Stimulated activated CD8-positive, alpha-beta memory T cell treated with anti-CD3 and anti-CD28 coated beads, Interleukin-7, amount 100 ng/mL, for 24 hours (primary cell): ENCODE results near the gene ADAM12.
"Not testable (repeated sequence)": the region's sequence is repeated elsewhere in the genome, so short reads cannot be mapped to it uniquely, and the experiment has no call there.

ENCODE experiments used
- DNase-seq: peaks from one replicate; pipeline ENCODE4 v3.0.0-alpha.2; 2020; ENCODE audit warnings: low read depth

ADAM12 gene

DNA sequence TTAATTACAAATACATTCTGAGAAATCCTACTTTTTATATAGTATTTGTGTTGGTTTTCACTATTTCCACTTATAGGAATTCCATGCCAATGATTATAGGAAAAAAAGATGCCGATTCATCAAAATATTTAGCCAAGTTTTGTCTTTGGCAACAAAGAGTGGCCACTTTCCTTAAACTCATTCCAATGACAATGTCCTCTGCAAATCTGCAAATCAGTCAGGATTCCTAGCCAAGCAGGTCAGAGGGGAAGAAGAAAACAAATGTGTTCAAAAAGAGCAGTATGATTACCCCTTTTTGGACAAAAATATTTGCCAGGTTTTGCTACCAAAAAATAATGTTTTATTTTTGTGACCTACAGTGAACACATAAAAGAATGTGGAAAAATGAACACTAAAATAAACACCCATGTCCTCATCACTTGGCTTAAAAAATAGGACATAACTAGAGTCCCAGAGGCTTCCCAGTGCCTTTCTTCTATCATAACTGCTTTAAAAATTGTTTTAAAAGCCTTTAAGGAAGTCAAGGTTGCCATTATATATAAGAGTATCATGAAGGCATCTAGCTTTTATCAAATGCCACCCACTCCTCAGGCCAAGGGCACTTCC, 125.9 kb downstream of the ADAM12 start:
- no peak for DNase-seq

DNA sequence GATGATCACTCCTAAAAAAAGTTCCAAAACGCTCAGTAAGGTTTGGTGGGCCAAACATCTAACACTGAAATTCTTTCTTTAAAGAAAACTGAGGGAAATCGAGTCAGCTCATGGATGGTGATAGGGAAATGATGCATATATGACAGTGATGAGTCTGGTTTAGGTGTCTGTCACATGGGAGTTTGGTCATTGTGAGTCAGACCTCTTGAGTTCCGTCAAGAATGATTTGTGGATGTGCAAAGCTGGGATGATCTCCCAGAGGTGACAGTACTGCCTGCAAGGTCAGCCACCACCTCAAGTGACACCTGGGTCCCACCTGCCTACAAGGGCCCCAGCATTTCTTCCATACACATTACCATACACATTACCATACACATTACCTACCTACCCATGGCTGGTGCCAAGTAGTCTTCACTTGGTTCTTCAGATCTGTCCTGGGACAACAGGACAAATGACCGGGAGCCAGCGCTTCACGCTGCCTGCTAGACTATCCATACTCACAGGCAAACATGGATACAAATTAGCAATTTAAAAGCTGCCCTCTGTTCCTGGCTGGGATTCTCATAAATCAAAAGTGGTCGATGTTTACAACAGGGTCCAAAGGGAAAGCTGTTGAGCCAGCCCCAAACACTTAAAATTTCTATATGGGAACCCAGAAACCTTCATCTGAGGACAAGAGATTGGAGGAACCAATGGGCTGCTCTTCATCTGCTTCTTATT, 128.4 kb downstream of the ADAM12 start:
- DNase-seq, result no peak

GRCh38 chr10:126256864-126257263, 131.4 kb downstream of the ADAM12 start:
- DNase-seq, result no peak

- DNase-seq, result no peak
These were observed 133.0 kb downstream of the ADAM12 start for GRCh38 chr10:126255313-126255712.

DNA sequence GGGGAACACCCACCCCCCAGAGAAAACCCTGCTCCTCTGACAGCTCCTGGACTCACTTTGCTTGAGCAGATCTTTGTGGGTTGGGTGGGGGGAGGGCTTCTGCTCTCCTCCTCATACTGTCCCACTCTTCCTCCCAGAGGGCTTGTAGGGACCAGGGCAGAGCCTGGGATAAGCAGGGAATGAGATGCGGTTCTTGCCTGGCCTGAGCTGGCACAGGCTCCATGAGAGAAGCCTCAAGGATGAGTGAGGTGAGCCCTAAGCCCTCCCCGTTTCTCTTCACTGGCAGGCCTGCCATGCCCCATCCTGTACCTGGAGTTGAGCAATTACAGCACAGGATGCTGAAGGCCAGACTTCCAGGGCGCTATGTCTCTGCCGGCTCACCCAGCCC, 134.7 kb downstream of the ADAM12 start:
- no peak for DNase-seq

- no peak for DNase-seq
These were observed 135.2 kb downstream of the ADAM12 start for GRCh38 chr10:126252884-126253610.

DNA sequence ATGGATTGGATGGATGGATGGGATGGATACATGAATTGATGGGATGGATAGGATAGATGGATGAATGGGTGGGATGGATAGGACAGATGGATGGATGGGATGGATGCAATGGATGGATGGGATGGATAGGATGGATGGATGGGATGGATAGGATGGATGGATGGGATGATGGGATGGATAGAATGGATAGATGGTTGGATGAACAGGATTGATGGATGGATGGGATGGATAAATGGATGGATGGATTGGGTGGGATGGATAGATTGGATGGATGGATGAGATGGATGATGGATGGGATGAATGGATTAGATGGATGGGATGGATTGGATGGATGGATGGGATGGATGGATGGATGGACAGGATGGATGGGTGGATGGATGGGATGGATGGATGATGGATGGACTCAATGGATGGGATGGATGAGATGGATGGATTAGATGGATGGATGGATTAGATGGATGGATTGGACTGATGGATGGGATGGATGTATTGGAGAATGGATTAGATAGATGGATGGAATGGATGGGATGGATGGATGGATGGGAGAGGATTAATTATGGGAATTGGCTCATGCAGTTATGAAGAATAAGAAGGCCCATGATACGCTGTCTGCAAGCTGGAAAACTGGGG, 136.4 kb downstream of the ADAM12 start:
- DNase-seq, result no peak

DNA sequence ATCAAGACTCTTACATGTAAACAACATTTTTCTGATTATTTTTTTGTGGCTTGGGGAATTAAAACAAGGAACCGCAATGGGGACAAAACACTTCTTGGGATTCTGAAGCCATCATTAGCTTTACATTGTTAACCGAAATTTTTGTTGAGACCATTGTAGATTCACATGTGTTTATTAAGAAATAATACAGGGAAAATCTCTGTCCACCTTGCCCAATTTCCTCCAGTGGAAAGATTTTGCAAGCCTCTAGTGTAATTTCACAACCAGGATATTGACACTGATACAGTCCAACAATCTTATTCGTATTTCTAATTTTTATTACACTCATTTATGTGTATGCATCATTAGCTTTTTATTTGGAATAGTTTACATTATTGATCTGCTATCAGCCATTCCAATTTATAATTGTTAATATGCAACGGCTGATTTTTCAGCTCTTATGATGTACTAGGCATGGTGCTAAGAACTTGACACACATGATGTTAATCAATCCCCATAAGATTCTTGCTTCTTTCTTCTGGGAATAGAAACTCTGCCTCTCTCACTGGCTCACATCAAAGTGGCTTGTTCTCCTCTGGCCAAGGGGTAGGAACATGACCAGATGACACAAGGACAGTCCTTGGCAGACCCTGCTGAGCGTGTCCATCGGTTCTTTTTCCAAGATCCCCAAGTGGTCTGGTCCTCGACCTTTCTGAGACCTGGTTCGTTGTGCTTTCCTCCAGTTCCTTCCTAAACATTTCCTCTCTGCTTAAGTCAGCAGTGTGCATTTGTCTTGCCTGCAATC, 137.6 kb downstream of the ADAM12 start:
- DNase-seq, result no peak

DNA sequence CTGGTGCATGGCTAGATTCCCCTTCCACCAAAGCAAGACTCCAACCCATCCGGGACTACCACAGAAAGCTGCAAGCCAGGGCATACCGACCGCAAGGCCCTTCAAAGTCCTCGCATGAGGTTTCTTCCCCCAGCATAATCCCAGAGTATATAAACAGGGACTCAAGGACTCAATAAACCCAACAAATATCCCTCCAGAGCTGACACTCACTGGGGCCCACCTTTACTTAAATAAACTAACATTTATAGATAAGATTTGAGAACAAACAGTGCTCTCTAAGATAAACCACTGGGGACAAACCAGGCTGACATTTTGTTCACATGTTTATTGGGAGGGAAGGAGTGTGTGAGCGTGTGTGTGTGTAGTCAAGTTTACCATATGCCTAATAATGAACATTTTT, 138.2 kb downstream of the ADAM12 start:
- no peak for DNase-seq

DNA sequence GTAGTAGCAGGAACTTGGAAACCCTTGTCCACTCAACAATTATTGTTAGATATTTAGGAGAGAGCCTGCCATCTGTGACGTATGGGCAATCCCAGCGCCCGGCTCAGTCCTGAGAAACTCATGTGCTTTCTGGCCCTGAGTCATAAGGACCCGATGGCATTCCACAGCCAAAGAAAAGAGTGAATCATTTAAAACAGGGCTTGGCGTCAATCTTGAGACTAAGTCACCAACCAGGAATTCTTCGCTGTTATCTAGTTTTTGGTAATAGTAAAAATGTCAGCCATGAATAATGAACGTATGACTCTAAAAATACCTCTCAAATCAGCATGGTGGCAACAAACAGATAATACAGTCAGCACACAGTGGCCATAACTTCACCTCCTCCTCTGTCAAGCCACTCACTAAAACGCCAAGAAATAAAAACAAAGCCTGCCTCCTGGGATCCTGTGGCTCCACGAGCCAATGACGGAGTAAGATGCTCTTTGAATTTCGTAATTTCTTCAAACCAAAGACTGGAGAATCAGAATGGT, 140.8 kb downstream of the ADAM12 start:
- no peak for DNase-seq

GRCh38 chr10:126246396-126246795, 141.9 kb downstream of the ADAM12 start:
- DNase-seq, result not testable (repeated sequence)

GRCh38 chr10:126245501-126245900, 142.8 kb downstream of the ADAM12 start:
- DNase-seq, result no peak

DNA sequence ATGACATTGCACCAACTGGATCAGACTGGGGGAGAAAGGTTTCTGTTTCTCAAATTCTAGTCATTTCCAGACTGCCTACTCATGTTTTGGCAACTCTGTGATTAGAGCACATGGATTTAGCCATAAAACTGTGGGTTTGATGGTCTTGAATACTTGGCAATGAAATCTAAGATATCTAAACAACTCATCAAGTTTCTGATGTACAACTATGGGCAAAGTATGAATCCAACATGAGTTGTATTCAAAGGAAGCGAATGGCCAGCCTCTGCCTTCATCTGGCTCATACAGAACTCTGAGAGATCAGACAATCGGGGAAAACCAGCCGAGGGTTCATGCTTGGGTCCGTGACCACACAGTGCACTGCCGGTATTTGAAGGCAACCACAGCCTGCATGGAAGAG, 144.3 kb downstream of the ADAM12 start:
- no peak for DNase-seq

GRCh38 chr10:126243306-126243705, 145.0 kb downstream of the ADAM12 start:
- DNase-seq, result no peak

- no peak for DNase-seq
These were observed 145.6 kb downstream of the ADAM12 start for GRCh38 chr10:126242397-126243260.

GRCh38 chr10:126240483-126240882, 147.8 kb downstream of the ADAM12 start:
- DNase-seq, result no peak

- DNase-seq, result no peak
These were observed 148.4 kb downstream of the ADAM12 start for GRCh38 chr10:126239844-126240243.

DNA sequence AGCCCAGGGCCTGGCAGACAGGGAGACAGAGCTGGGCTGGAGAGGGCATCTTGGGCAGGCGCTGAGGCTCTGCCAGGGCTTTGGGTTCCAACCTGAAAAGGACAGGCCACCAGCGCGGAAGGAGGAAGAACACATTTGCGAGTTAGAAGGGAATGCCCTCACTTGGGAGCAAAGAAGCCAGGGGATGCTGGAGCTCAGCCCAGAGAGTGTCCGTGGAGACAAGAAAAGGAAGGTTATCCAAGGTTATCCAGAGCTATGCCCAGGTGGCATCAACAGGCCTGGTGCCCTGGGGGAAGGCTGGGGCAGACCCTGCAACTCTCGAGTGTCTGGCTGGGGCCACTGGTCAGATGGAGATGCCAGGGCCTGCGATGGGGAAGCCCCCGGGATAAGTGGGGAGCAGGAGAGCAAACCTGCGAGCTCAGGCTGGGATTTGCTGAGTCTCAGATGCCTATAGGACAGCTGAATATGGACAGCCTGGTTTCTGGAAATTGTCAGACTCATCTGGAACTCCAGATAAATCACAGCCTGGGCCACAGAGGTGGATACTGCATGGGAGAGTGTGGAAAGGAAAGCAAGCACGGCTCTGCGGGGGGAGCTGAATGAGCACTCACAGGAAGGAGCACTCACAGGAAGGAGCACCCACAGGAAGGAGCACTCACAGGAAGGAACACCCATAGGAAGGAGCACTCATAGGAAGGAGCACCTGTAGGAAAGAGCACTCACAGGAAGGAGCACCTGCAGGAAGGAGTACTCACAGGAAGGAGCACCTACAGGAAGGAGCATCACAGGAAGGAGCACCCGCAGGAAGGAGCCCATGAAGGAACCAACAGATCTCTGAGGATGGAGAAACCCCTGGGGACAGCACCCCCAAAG, 152.1 kb downstream of the ADAM12 start:
- DNase-seq, result no peak

DNA sequence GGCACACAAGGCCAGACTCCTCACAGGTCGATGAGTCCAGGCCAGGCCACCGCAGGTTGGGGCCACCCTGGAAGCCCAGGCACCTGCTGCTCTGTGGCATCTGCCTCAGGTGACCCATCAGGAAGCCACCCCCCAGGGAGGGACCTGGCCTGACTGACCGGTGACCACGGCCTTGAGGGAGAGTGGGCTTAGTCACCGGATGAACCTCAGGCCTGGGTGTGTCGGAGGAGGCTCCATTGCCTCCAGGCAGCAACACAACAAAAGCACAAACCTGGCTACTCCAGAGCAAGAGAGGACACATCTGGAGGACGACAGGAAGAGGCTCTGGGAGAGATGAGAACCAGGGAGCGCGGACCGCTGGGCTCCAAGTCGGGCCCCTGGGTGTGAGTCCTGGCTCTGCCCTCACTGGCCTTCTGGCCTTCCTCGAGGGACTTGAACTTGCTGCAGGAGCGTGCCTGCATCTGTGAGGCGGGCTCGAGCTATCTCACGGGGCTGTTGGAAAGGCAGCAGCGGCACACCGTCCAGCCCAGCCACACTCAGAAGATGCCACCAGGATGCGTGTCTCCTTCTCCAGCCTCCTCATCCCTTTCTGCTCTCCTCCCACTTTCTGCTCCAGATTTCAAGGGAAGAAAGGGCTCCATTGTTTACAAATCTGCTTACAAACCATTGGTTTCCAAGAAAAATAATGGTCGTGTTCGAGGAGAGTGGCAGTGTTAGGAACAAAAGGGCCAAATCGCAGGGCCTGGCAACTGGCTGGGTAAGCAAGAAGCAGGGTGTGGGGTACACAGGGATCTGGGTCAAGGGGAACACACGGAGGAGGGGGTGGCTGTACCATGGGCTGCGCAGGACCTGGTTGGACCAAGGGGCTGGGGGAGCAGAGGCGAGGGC, 152.9 kb downstream of the ADAM12 start:
- no peak for DNase-seq
